Measurements from ENCODE around the gene PRB4. TPM values are rescaled to one million over a fixed set of nuclear protein-coding genes. Genes with fewer than 3 reads are reported as not detected.

Gene PRB4
- total and polyA plus RNA-seq, 2 experiments from 2014 or later = not detected

GRCh38 chr12:11321980-11322379, 11.7 kb upstream of the PRB4 start (continued):
- TF ChIP-seq, protein P1, sequence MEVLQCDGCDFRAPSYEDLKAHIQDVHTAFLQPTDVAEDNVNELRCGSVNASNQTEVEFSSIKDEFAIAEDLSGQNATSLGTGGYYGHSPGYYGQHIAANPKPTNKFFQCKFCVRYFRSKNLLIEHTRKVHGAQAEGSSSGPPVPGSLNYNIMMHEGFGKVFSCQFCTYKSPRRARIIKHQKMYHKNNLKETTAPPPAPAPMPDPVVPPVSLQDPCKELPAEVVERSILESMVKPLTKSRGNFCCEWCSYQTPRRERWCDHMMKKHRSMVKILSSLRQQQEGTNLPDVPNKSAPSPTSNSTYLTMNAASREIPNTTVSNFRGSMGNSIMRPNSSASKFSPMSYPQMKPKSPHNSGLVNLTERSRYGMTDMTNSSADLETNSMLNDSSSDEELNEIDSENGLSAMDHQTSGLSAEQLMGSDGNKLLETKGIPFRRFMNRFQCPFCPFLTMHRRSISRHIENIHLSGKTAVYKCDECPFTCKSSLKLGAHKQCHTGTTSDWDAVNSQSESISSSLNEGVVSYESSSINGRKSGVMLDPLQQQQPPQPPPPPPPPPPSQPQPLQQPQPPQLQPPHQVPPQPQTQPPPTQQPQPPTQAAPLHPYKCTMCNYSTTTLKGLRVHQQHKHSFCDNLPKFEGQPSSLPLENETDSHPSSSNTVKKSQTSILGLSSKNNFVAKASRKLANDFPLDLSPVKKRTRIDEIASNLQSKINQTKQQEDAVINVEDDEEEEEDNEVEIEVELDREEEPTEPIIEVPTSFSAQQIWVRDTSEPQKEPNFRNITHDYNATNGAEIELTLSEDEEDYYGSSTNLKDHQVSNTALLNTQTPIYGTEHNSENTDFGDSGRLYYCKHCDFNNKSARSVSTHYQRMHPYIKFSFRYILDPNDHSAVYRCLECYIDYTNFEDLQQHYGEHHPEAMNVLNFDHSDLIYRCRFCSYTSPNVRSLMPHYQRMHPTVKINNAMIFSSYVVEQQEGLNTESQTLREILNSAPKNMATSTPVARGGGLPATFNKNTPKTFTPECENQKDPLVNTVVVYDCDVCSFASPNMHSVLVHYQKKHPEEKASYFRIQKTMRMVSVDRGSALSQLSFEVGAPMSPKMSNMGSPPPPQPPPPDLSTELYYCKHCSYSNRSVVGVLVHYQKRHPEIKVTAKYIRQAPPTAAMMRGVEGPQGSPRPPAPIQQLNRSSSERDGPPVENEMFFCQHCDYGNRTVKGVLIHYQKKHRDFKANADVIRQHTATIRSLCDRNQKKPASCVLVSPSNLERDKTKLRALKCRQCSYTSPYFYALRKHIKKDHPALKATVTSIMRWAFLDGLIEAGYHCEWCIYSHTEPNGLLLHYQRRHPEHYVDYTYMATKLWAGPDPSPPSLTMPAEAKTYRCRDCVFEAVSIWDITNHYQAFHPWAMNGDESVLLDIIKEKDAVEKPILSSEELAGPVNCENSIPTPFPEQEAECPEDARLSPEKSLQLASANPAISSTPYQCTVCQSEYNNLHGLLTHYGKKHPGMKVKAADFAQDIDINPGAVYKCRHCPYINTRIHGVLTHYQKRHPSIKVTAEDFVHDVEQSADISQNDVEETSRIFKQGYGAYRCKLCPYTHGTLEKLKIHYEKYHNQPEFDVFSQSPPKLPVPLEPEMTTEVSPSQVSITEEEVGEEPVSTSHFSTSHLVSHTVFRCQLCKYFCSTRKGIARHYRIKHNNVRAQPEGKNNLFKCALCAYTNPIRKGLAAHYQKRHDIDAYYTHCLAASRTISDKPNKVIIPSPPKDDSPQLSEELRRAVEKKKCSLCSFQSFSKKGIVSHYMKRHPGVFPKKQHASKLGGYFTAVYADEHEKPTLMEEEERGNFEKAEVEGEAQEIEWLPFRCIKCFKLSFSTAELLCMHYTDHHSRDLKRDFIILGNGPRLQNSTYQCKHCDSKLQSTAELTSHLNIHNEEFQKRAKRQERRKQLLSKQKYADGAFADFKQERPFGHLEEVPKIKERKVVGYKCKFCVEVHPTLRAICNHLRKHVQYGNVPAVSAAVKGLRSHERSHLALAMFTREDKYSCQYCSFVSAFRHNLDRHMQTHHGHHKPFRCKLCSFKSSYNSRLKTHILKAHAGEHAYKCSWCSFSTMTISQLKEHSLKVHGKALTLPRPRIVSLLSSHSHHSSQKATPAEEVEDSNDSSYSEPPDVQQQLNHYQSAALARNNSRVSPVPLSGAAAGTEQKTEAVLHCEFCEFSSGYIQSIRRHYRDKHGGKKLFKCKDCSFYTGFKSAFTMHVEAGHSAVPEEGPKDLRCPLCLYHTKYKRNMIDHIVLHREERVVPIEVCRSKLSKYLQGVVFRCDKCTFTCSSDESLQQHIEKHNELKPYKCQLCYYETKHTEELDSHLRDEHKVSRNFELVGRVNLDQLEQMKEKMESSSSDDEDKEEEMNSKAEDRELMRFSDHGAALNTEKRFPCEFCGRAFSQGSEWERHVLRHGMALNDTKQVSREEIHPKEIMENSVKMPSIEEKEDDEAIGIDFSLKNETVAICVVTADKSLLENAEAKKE (CRISPR knock-in tag; IDR thresholded peaks at IDR 0.05) = no peak
- TF ChIP-seq, protein P2, sequence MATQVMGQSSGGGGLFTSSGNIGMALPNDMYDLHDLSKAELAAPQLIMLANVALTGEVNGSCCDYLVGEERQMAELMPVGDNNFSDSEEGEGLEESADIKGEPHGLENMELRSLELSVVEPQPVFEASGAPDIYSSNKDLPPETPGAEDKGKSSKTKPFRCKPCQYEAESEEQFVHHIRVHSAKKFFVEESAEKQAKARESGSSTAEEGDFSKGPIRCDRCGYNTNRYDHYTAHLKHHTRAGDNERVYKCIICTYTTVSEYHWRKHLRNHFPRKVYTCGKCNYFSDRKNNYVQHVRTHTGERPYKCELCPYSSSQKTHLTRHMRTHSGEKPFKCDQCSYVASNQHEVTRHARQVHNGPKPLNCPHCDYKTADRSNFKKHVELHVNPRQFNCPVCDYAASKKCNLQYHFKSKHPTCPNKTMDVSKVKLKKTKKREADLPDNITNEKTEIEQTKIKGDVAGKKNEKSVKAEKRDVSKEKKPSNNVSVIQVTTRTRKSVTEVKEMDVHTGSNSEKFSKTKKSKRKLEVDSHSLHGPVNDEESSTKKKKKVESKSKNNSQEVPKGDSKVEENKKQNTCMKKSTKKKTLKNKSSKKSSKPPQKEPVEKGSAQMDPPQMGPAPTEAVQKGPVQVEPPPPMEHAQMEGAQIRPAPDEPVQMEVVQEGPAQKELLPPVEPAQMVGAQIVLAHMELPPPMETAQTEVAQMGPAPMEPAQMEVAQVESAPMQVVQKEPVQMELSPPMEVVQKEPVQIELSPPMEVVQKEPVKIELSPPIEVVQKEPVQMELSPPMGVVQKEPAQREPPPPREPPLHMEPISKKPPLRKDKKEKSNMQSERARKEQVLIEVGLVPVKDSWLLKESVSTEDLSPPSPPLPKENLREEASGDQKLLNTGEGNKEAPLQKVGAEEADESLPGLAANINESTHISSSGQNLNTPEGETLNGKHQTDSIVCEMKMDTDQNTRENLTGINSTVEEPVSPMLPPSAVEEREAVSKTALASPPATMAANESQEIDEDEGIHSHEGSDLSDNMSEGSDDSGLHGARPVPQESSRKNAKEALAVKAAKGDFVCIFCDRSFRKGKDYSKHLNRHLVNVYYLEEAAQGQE (IDR thresholded peaks at IDR 0.05; ENCODE audit: unreplicated experiment) = no peak
- no peak for TF ChIP-seq EZH2 (IDR thresholded peaks at IDR 0.05; ENCODE audit: low read depth, unreplicated experiment)
- no peak for TF ChIP-seq POLR2AphosphoS5 (IDR thresholded peaks at IDR 0.05; ENCODE audit: low read depth)
- TF ChIP-seq, protein P3, sequence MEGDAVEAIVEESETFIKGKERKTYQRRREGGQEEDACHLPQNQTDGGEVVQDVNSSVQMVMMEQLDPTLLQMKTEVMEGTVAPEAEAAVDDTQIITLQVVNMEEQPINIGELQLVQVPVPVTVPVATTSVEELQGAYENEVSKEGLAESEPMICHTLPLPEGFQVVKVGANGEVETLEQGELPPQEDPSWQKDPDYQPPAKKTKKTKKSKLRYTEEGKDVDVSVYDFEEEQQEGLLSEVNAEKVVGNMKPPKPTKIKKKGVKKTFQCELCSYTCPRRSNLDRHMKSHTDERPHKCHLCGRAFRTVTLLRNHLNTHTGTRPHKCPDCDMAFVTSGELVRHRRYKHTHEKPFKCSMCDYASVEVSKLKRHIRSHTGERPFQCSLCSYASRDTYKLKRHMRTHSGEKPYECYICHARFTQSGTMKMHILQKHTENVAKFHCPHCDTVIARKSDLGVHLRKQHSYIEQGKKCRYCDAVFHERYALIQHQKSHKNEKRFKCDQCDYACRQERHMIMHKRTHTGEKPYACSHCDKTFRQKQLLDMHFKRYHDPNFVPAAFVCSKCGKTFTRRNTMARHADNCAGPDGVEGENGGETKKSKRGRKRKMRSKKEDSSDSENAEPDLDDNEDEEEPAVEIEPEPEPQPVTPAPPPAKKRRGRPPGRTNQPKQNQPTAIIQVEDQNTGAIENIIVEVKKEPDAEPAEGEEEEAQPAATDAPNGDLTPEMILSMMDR (conservative IDR thresholded peaks at IDR 0.05; ENCODE audit: low read depth in 2 of 2) = no peak
- TF ChIP-seq ETS1 (IDR thresholded peaks at IDR 0.05) = no peak
- TF ChIP-seq STAT1 (IDR thresholded peaks at IDR 0.05; ENCODE audit: unreplicated experiment) = no peak

All from GM23338 (cell line).